ENCODE measurements around the gene DNAJA1. TPM values are rescaled to one million over a fixed set of nuclear protein-coding genes. Genes with fewer than 3 reads are reported as not detected.
A peak's percentile ranks its signal among the peaks of the same experiment; 100 is the strongest.
"Not testable (repeated sequence)": the region's sequence is repeated elsewhere in the genome, so short reads cannot be mapped to it uniquely, and the experiment has no call there.

The DNAJA1 gene
- total RNA-seq, 1 donor from 2014 or later = 180 TPM

DNA sequence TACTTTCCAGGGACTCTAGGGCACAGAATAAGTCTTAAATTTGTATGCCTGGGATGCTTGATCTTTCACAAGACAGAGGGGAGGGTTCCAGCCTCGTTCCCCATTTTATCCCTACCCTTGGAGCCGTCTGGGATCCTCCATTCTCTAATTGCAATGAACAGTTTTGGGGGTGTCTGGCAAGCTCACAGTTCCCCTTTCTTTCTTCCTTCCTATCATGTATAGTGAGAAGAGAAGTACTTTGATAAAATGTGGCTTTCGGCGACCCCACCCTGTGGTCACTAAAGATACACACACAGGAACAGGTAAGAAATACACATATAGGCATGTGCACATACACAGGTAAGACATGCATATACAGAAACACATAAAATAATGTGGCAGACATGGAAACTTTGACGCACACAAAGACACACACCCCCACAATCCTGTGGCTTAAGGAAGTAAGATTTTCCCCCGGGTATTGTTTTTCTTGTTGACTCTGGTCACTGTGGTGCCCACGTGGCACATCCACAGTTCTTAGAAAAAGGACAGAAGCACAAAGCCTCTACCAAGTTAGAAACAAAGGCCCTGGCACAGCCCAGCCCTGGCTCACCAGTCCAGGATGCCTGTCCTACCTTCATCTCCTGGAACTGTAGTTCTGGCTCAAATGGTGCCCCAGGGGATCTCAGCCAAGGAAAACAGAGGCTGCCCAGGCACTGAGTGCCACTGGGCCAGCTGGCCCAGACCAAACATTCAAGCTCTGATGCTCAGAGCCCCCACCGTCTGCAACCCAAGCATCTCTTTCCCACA is 57.7 kb downstream of the DNAJA1 start:
- Mint-ChIP-seq H3K36me3 (no peaks in the 10 kb centered on the region), H3K4me3 (no peak overlapping the region), H3K27me3 (ENCODE audit: insufficient read depth, low read depth) (peaks cover 6% of the 10 kb centered on the region), H3K4me1 (no peaks in the 10 kb centered on the region), H3K9me3 (no peaks in the 10 kb centered on the region), H3K27ac (peak overlapping the region; percentile 47)
- DNase-seq (ENCODE audit: low spot score) = no peak
- Histone ChIP-seq H3K36me3 (no peaks in the 10 kb centered on the region), H3K4me2 (no peak overlapping the region), H3K4me1 (no peaks in the 10 kb centered on the region), H4K20me1 (ENCODE audit: low read depth) (no peaks in the 10 kb centered on the region), H3K79me2 (ENCODE audit: low read depth) (no peaks in the 10 kb centered on the region), H3K9ac (no peak overlapping the region), H2AFZ (replicated peaks) (no peak overlapping the region), H3K9me3 (ENCODE audit: low read depth) (no peaks in the 10 kb centered on the region), H3F3A (ENCODE audit: low read depth) (no peaks in the 10 kb centered on the region), H3K4me3 (no peak overlapping the region), H3K27ac (no peak overlapping the region), H3K27me3 (no peaks in the 10 kb centered on the region)
- TF ChIP-seq EZH2 (IDR thresholded peaks at IDR 0.05) (no peak), EZH2phosphoT487 (IDR thresholded peaks at IDR 0.05) (no peak)
- TF ChIP-seq, protein P1, sequence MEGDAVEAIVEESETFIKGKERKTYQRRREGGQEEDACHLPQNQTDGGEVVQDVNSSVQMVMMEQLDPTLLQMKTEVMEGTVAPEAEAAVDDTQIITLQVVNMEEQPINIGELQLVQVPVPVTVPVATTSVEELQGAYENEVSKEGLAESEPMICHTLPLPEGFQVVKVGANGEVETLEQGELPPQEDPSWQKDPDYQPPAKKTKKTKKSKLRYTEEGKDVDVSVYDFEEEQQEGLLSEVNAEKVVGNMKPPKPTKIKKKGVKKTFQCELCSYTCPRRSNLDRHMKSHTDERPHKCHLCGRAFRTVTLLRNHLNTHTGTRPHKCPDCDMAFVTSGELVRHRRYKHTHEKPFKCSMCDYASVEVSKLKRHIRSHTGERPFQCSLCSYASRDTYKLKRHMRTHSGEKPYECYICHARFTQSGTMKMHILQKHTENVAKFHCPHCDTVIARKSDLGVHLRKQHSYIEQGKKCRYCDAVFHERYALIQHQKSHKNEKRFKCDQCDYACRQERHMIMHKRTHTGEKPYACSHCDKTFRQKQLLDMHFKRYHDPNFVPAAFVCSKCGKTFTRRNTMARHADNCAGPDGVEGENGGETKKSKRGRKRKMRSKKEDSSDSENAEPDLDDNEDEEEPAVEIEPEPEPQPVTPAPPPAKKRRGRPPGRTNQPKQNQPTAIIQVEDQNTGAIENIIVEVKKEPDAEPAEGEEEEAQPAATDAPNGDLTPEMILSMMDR (IDR thresholded peaks at IDR 0.05) = no peak

DNA sequence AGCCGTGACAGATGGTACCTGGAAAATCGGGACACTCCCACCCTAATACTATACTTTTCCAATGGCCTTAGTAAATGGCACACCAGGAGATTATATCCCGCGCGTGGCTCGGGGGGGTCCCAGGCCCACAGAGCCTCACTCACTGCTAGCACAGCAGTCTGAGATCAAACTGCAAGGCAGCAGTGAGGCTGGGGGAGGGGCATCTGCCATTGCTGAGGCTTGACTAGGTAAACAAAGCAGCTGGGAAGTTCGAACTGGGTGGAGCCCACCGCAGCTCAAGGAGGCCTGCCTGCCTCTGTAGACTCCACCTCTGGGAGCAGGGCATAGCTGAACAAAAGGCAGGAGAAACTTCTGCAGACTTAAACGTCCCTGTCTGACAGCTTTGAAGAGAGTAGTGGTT is 60.6 kb downstream of the DNAJA1 start:
- H4K20me1 ChIP-seq (ENCODE audit: low read depth); H3K4me2 ChIP-seq; H3K36me3 ChIP-seq; H2AFZ ChIP-seq (replicated peaks); H3K27me3 ChIP-seq; H3K79me2 ChIP-seq (ENCODE audit: low read depth); H3K27ac ChIP-seq; H3K4me3 Mint-ChIP-seq; H3K4me3 ChIP-seq; H3K4me1 Mint-ChIP-seq; H3K4me1 ChIP-seq; H3K9ac ChIP-seq; H3K27ac Mint-ChIP-seq; H3K27me3 Mint-ChIP-seq (ENCODE audit: insufficient read depth, low read depth); H3K9me3 Mint-ChIP-seq; H3K9me3 ChIP-seq (ENCODE audit: low read depth); H3K36me3 Mint-ChIP-seq; H3F3A ChIP-seq (ENCODE audit: low read depth); DNase-seq (ENCODE audit: low spot score): not testable (repeated sequence)

Other genes with a start within 250 kb of the DNAJA1 start
- gene TMEM215, start 241.7 kb upstream of the DNAJA1 start, total RNA-seq (ENCODE audit: low replicate concordance) = not detected in 2 replicates
- gene APTX, start 23.6 kb upstream of the DNAJA1 start, total RNA-seq (ENCODE audit: low replicate concordance) = 48.3 and 72.6 TPM in 2 replicates
- 28.6 and 34.9 TPM in 2 replicates for gene SMU1, start 51.4 kb downstream of the DNAJA1 start, total RNA-seq (ENCODE audit: low replicate concordance)
- 7.3 and 7.5 TPM in 2 replicates for gene B4GALT1, start 142.1 kb downstream of the DNAJA1 start, total RNA-seq (ENCODE audit: low replicate concordance)
- not detected in 2 replicates for gene SPINK4, start 214.9 kb downstream of the DNAJA1 start, total RNA-seq (ENCODE audit: low replicate concordance)
- 44.3 and 49.2 TPM in 2 replicates for gene BAG1, start 239.4 kb downstream of the DNAJA1 start, total RNA-seq (ENCODE audit: low replicate concordance)
- 74.9 and 135 TPM in 2 replicates for gene CHMP5, start 239.8 kb downstream of the DNAJA1 start, total RNA-seq (ENCODE audit: low replicate concordance)

All from neural progenitor cell (in vitro differentiated cells).